IMR-90 (cell line): ENCODE data around the gene ARHGAP35. TPM values are rescaled to one million over a fixed set of nuclear protein-coding genes. Genes with fewer than 3 reads are reported as not detected.
A peak's percentile ranks its signal among the peaks of the same experiment; 100 is the strongest.

ENCODE experiments used
- ATAC-seq: fragments of 200-7000 bp; cut with Tn5 transposase; 2 replicates; pipeline ENCODE4 v1.9.1; 2020; ENCODE audit warnings: low read depth, mild to moderate bottlenecking, moderate library complexity
- BruUV-seq: library from RNA; stranded (reverse); fragments of 400-500 nt; replicated peaks from 2 replicates; lab custom pipeline; 2021; lab: Mats Ljungman, UMichigan
- CTCF ChIA-PET: fragments of 300-600 bp; formaldehyde crosslinking; extraction: SDS; loops from one replicate; lab custom pipeline; 2021; ENCODE audit warnings: antibody characterized with exemption; lab: Yijun Ruan, JAX
- POLR2A ChIA-PET: fragments of 300-600 bp; sonication (Branson Sonifier 250); formaldehyde crosslinking; loops from one replicate; lab custom pipeline; 2022; ENCODE audit warnings: antibody characterized with exemption; ENCODE audit not compliant: unreplicated experiment; lab: Charles Lee
- DNase-seq: peaks from one replicate; pipeline ENCODE4 v3.0.0; 2013
- H2AFZ ChIP-seq: replicated peaks from 2 replicates; pipeline ENCODE3; 2013; ENCODE audit warnings: low read length, mild to moderate bottlenecking; ENCODE audit not compliant: poor library complexity
- H2AK5ac ChIP-seq: 2 replicates; pipeline ENCODE4 v1.6.1; 2013; ENCODE audit warnings: low read depth, low read length, inconsistent platforms
- H2AK9ac ChIP-seq: replicated peaks from 2 replicates; pipeline ENCODE3; 2013; ENCODE audit warnings: mild to moderate bottlenecking, low read depth, low read length, moderate library complexity; ENCODE audit not compliant: poor library complexity
- H2BK120ac ChIP-seq: 2 replicates; pipeline ENCODE4 v1.6.1; 2013; ENCODE audit warnings: low read depth, low read length, inconsistent platforms
- H2BK15ac ChIP-seq: 3 replicates; pipeline ENCODE4 v1.6.1; 2013; ENCODE audit warnings: low read depth, low read length, inconsistent platforms
- H2BK20ac ChIP-seq: 2 replicates; pipeline ENCODE4 v1.6.1; 2013; ENCODE audit warnings: low read depth, mild to moderate bottlenecking, inconsistent platforms, low read length, moderate library complexity
- H2BK5ac ChIP-seq: 2 replicates; pipeline ENCODE4 v1.6.1; 2013; ENCODE audit warnings: mild to moderate bottlenecking, low read depth, low read length, inconsistent platforms; ENCODE audit not compliant: poor library complexity, severe bottlenecking
- H3K14ac ChIP-seq: replicated peaks from 2 replicates; pipeline ENCODE4 v1.6.1; 2013; ENCODE audit warnings: low read depth, low read length, inconsistent platforms
- H3K18ac ChIP-seq: 2 replicates; pipeline ENCODE4 v1.6.1; 2013; ENCODE audit warnings: low read depth, low read length, control low read depth
- H3K23ac ChIP-seq: 2 replicates; pipeline ENCODE4 v1.6.1; 2013; ENCODE audit warnings: low read depth, low read length, inconsistent platforms
- H3K27ac ChIP-seq: 2 replicates; pipeline ENCODE4 v1.5.1; 2013; ENCODE audit warnings: mild to moderate bottlenecking, control low read depth, low read length; ENCODE audit not compliant: insufficient read depth
- H3K27me3 ChIP-seq: 2 replicates; pipeline ENCODE4 v1.6.1; 2013; ENCODE audit warnings: low read length; ENCODE audit not compliant: control insufficient read depth, insufficient read depth
- H3K36me3 ChIP-seq: 2 replicates; pipeline ENCODE4 v1.6.1; 2013; ENCODE audit warnings: low read length, mixed read lengths; ENCODE audit not compliant: control insufficient read depth, insufficient read depth
- H3K4ac ChIP-seq: 2 replicates; pipeline ENCODE4 v1.6.1; 2013; ENCODE audit warnings: low read depth, low read length, inconsistent platforms
- H3K4me1 ChIP-seq: 2 replicates; pipeline ENCODE4 v1.6.1; 2013; ENCODE audit warnings: low read length, mixed read lengths; ENCODE audit not compliant: control insufficient read depth, insufficient read depth
- H3K4me2 ChIP-seq: 2 replicates; pipeline ENCODE4 v1.6.1; 2013; ENCODE audit warnings: low read depth, mild to moderate bottlenecking, control low read depth, low read length, moderate library complexity
- H3K4me3 ChIP-seq: 2 replicates; pipeline ENCODE4 v1.5.1; 2013; ENCODE audit warnings: low read depth, mild to moderate bottlenecking, control low read depth, low read length, moderate library complexity; ENCODE audit not compliant: insufficient read depth
- H3K56ac ChIP-seq: 2 replicates; pipeline ENCODE4 v1.6.1; 2013; ENCODE audit warnings: low read length, inconsistent platforms; ENCODE audit not compliant: insufficient read depth; ENCODE audit errors: extremely low read depth
- H3K79me1 ChIP-seq, 2 experiments: 2 replicates each; pipeline ENCODE4 v1.6.1; 2013; ENCODE audit warnings: low read length in 2 of 2, inconsistent platforms in 1 of 2, low read depth in 1 of 2
- H3K9ac ChIP-seq: 2 replicates; pipeline ENCODE4 v1.6.1; 2013; ENCODE audit warnings: low read depth, low read length, control low read depth
- H3K9me1 ChIP-seq: 2 replicates; pipeline ENCODE4 v1.6.1; 2013; ENCODE audit warnings: low read length, inconsistent platforms; ENCODE audit not compliant: insufficient read depth
- H3K9me3 ChIP-seq: 2 replicates; pipeline ENCODE4 v1.6.1; 2013; ENCODE audit warnings: low read length; ENCODE audit not compliant: control insufficient read depth, insufficient read depth
- H4K20me1 ChIP-seq: 2 replicates; pipeline ENCODE4 v1.6.1; 2013; ENCODE audit warnings: low read length, inconsistent platforms; ENCODE audit not compliant: insufficient read depth
- H4K5ac ChIP-seq: 2 replicates; pipeline ENCODE4 v1.6.1; 2013; ENCODE audit warnings: mild to moderate bottlenecking, low read depth, low read length, control low read depth
- H4K8ac ChIP-seq, 2 experiments: 2 replicates each; pipeline ENCODE4 v1.6.1; 2013; ENCODE audit warnings: low read depth in 2 of 2, low read length in 2 of 2, control low read depth in 1 of 2, inconsistent platforms in 1 of 2
- H4K91ac ChIP-seq: 2 replicates; pipeline ENCODE4 v1.6.1; 2013; ENCODE audit warnings: low read depth, low read length, inconsistent platforms; ENCODE audit not compliant: insufficient read depth
- BHLHE40 ChIP-seq: fragments of 150-350 bp; IDR thresholded peaks from 2 replicates; pipeline ENCODE4 v1.6.1; 2016; ENCODE audit warnings: mild to moderate bottlenecking, low read depth, low read length
- CEBPB ChIP-seq: IDR thresholded peaks from 2 replicates; pipeline ENCODE4 v1.6.1; 2012; ENCODE audit warnings: low read depth, low read length, improper control_type of control experiment
- CHD1 ChIP-seq: IDR thresholded peaks from 2 replicates; pipeline ENCODE4 v1.6.1; 2012; ENCODE audit warnings: low read depth, low read length, improper control_type of control experiment
- FOS ChIP-seq: fragments of 150-350 bp; IDR thresholded peaks from 2 replicates; pipeline ENCODE4 v1.6.1; 2016; ENCODE audit warnings: low read depth, low read length
- MAFK ChIP-seq: IDR thresholded peaks from 2 replicates; pipeline ENCODE4 v1.6.1; 2012; ENCODE audit warnings: low read depth, low read length, improper control_type of control experiment
- MAZ ChIP-seq: IDR thresholded peaks from 2 replicates; pipeline ENCODE4 v1.6.1; 2012; ENCODE audit warnings: low read depth, mild to moderate bottlenecking, low read length, improper control_type of control experiment, moderate library complexity, borderline replicate concordance
- MXI1 ChIP-seq: IDR thresholded peaks from 2 replicates; pipeline ENCODE4 v1.6.1; 2012; ENCODE audit warnings: low read depth, mild to moderate bottlenecking, low read length, moderate library complexity, borderline replicate concordance
- NFE2L2 ChIP-seq: fragments of 150-350 bp; IDR thresholded peaks from 2 replicates; pipeline ENCODE4 v1.6.1; 2016; ENCODE audit warnings: low read depth, mild to moderate bottlenecking, low read length
- POLR2A ChIP-seq: IDR thresholded peaks from 2 replicates; pipeline ENCODE4 v1.6.1; 2012; ENCODE audit warnings: mild to moderate bottlenecking, low read depth, low read length
- RAD21 ChIP-seq: IDR thresholded peaks from 2 replicates; pipeline ENCODE4 v1.6.1; 2012; ENCODE audit warnings: low read length, improper control_type of control experiment
- RCOR1 ChIP-seq: IDR thresholded peaks from 2 replicates; pipeline ENCODE4 v1.6.1; 2012; ENCODE audit warnings: mild to moderate bottlenecking, low read length, improper control_type of control experiment; ENCODE audit not compliant: insufficient replicate concordance
- RFX5 ChIP-seq: IDR thresholded peaks from 2 replicates; pipeline ENCODE4 v1.8.0; 2012; ENCODE audit warnings: low read depth, mild to moderate bottlenecking, low read length, moderate library complexity
- SMC3 ChIP-seq: fragments of 150-350 bp; IDR thresholded peaks from 2 replicates; pipeline ENCODE4 v1.6.1; 2016; ENCODE audit warnings: low read depth, mild to moderate bottlenecking, antibody characterized with exemption, low read length, moderate library complexity
- WGBS, 2 experiments: methylation state at CpG; one replicate each; pipeline versions ENCODE4 v1.1.5 to v1.1.7; 2013; ENCODE audit warnings: missing lambda C conversion rate in 2 of 2; ENCODE audit not compliant: insufficient read length in 1 of 2; ENCODE audit errors: extremely low coverage in 2 of 2; 5-methylcytosine and 5-hydroxymethylcytosine counted together
- dilution Hi-C: fragments of 300-500 bp; cut with HindIII; formaldehyde crosslinking; loops from one replicate; pipeline ENCODE4 v1.14.3; 2018; ENCODE audit warnings: low sequenced_read_pairs; ENCODE audit not compliant: unreplicated experiment
- in situ Hi-C: fragments of 300-500 bp; cut with MboI; formaldehyde crosslinking; loops from 3 replicates; pipeline ENCODE4 v1.14.3; 2019; ENCODE audit warnings: low sequenced_read_pairs, inconsistent platforms, mixed read lengths
- intact Hi-C: fragments of 100-400 bp; cut with micrococcal nuclease; formaldehyde crosslinking; loops from 2 replicates; pipeline ENCODE4 v1.10.0; 2022
- polyA plus RNA-seq, 3 experiments: library from polyadenylated mRNA; depleted of rRNA; stranded (reverse); fragments of >200 nt; gene quantifications; 2 replicates each; pipeline ENCODE4 v1.2.3, GENCODE V29; 2012; ENCODE audit warnings: low replicate concordance in 1 of 3
- total RNA-seq: library from RNA; depleted of rRNA; stranded (reverse); fragments of >200 nt; gene quantifications from 2 replicates; pipeline ENCODE4 v1.2.3, GENCODE V29; 2012
- TF ChIP-seq, protein P1 (sequence below): conservative IDR thresholded peaks from 2 replicates; pipeline ENCODE4 v1.5.1; 2012; ENCODE audit warnings: mild to moderate bottlenecking, low read depth, low read length, improper control_type of control experiment
- TF ChIP-seq, protein P2 (sequence below): fragments of 150-350 bp; IDR thresholded peaks from 2 replicates; pipeline ENCODE4 v1.6.1; 2016; ENCODE audit warnings: low read depth, mild to moderate bottlenecking, low read length, moderate library complexity, borderline replicate concordance
- TF ChIP-seq, protein P3 (sequence below): fragments of 150-350 bp; IDR thresholded peaks from 2 replicates; pipeline ENCODE4 v1.6.1; 2017; ENCODE audit warnings: mild to moderate bottlenecking, antibody characterized with exemption, low read length, low read depth

Gene ARHGAP35
- total and polyA plus RNA-seq, 2 of the 4 experiments (the other 2 are of a cell fraction) = 16.4 to 29.0 TPM

DNA sequence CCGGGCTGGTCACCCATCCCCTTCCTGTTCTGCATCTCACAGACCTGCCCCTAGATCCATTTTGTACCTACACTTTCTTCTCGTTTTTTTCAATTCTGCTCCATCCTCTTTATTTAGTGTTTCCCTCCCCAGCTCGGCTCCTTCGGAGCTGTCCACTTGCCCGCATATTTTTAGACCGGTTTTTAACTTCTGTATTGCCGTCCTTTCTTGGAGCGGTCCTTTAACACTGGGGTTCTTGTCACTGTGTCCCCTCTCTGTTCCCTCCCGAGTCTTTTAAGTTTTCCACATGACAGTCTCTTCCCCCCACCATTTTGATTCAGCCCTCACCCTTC is 1.7 kb downstream of the ARHGAP35 start:
- H3K9me3 ChIP-seq = no peaks in the 10 kb centered on the region
- H4K5ac ChIP-seq = no peak overlapping the region
- H3K56ac ChIP-seq = 0 out of 2 replicates have a peak overlapping the region, but pooled peaks have one; percentile 8
- ChIA-PET POLR2A (no interaction called here), CTCF (interaction anchor here (0.6 to 1.2 kb wide), 2 partner anchors 12 to 128 kb away, joined by 5 to 7 read pairs; no protein-coding TSS in a partner anchor)
- intact Hi-C loops (loop anchor here (2.0 kb wide), 1 partner anchor 50 kb away; no protein-coding TSS in a partner anchor), dilution Hi-C loops (no loop called here), in situ Hi-C loops (no loop called here)
- BruUV-seq = no TSS peak
- peak overlapping the region; percentile 74; the same call in 1 of the 2 replicates for H3K27ac ChIP-seq
- peak overlapping the region; percentile 86 for H2AK9ac ChIP-seq
- peak overlapping the region; percentile 68 for H3K4me3 ChIP-seq
- 12% methylated on average over 7 of the region's 9 CpGs; no CpG with 5 or more reads in 1 of the 2 experiments for WGBS, 2 experiments
- peak overlapping the region; percentile 97 for H3K4me2 ChIP-seq
- H3K36me3 ChIP-seq = no peaks in the 10 kb centered on the region
- H4K8ac ChIP-seq = no peak overlapping the region
- H4K91ac ChIP-seq = no peak overlapping the region
- H2BK15ac ChIP-seq = no peak overlapping the region
- H3K4ac ChIP-seq = no peak overlapping the region
- peak overlapping the region; percentile 94 for H3K9ac ChIP-seq
- H3K4me1 ChIP-seq = peaks cover 20% of the 10 kb centered on the region
- no peak overlapping the region for H2BK120ac ChIP-seq
- H2AFZ ChIP-seq = no peak overlapping the region
- H3K9me1 ChIP-seq = peaks cover 32% of the 10 kb centered on the region
- H3K18ac ChIP-seq = no peak overlapping the region
- no peak for DNase-seq
- peak overlapping the region; percentile 76 for H3K14ac ChIP-seq
- no peak overlapping the region for H2BK20ac ChIP-seq
- H2BK5ac ChIP-seq = no peak overlapping the region
- H3K27me3 ChIP-seq = no peaks in the 10 kb centered on the region
- TF ChIP-seq MAZ (no peak), NFE2L2 (no peak), CEBPB (no peak), MXI1 (no peak), FOS (no peak), SMC3 (no peak), POLR2A (no peak), RFX5 (no peak), BHLHE40 (no peak), CHD1 (no peak), RCOR1 (no peak), MAFK (no peak), RAD21 (no peak)
- TF ChIP-seq, protein P1, sequence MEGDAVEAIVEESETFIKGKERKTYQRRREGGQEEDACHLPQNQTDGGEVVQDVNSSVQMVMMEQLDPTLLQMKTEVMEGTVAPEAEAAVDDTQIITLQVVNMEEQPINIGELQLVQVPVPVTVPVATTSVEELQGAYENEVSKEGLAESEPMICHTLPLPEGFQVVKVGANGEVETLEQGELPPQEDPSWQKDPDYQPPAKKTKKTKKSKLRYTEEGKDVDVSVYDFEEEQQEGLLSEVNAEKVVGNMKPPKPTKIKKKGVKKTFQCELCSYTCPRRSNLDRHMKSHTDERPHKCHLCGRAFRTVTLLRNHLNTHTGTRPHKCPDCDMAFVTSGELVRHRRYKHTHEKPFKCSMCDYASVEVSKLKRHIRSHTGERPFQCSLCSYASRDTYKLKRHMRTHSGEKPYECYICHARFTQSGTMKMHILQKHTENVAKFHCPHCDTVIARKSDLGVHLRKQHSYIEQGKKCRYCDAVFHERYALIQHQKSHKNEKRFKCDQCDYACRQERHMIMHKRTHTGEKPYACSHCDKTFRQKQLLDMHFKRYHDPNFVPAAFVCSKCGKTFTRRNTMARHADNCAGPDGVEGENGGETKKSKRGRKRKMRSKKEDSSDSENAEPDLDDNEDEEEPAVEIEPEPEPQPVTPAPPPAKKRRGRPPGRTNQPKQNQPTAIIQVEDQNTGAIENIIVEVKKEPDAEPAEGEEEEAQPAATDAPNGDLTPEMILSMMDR = no peak
- TF ChIP-seq, protein P2, sequence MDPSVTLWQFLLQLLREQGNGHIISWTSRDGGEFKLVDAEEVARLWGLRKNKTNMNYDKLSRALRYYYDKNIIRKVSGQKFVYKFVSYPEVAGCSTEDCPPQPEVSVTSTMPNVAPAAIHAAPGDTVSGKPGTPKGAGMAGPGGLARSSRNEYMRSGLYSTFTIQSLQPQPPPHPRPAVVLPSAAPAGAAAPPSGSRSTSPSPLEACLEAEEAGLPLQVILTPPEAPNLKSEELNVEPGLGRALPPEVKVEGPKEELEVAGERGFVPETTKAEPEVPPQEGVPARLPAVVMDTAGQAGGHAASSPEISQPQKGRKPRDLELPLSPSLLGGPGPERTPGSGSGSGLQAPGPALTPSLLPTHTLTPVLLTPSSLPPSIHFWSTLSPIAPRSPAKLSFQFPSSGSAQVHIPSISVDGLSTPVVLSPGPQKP = no peak
- TF ChIP-seq, protein P3, sequence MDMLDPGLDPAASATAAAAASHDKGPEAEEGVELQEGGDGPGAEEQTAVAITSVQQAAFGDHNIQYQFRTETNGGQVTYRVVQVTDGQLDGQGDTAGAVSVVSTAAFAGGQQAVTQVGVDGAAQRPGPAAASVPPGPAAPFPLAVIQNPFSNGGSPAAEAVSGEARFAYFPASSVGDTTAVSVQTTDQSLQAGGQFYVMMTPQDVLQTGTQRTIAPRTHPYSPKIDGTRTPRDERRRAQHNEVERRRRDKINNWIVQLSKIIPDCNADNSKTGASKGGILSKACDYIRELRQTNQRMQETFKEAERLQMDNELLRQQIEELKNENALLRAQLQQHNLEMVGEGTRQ = no peak
- ATAC-seq = no peak
- no peak overlapping the region; the same call in 1 of the 2 replicates for H2AK5ac ChIP-seq
- peak overlapping the region; percentile 78; the same call in 1 of the 2 replicates for H3K23ac ChIP-seq
- H4K20me1 ChIP-seq = peaks cover 68% of the 10 kb centered on the region
- peaks cover 43 to 70% of the 10 kb centered on the region in 2 experiments for H3K79me1 ChIP-seq
